GM13977 (cell line): Measurements from ENCODE around the gene RANBP17.

Source experiments
- DNase-seq: peaks from one replicate; pipeline ENCODE4 v3.0.0; 2012; ENCODE audit warnings: low spot score
- CTCF ChIP-seq: IDR thresholded peaks from 2 replicates; pipeline ENCODE4 v1.5.1; 2012; ENCODE audit warnings: mild to moderate bottlenecking, control low read depth; ENCODE audit not compliant: insufficient read depth; ENCODE audit errors: extremely low read depth, missing control alignments
- in situ Hi-C: fragments of 300-500 bp; cut with MboI; formaldehyde crosslinking; loops from one replicate; pipeline ENCODE4 v1.12.0; 2022; ENCODE audit warnings: low sequenced_read_pairs, low pct_unique_long_range_greater_than_20kb, mixed read lengths, inconsistent platforms; ENCODE audit not compliant: unreplicated experiment

RANBP17 gene

GRCh38 chr5:170861917-170862766, at the start of gene RANBP17:
RANBP17 (plus strand) TSS chr5:170862018.
- in situ Hi-C loops, result no loop called here
- TF ChIP-seq CTCF, result no peak
- peak; percentile 17 for DNase-seq

GRCh38 chr5:170813231-170813630, 48.6 kb upstream of the RANBP17 start:
- in situ Hi-C loops, result no loop called here
- no peak for DNase-seq
- TF ChIP-seq CTCF, result no peak

GRCh38 chr5:170817195-170817594, 44.6 kb upstream of the RANBP17 start:
- no peak for DNase-seq
- TF ChIP-seq CTCF, result no peak
- in situ Hi-C loops, result no loop called here

GRCh38 chr5:170818232-170818631, 43.6 kb upstream of the RANBP17 start:
- no peak for TF ChIP-seq CTCF
- in situ Hi-C loops, result no loop called here
- DNase-seq, result no peak

- no peak for TF ChIP-seq CTCF
- DNase-seq, result no peak
- in situ Hi-C loops, result no loop called here
Measured at GRCh38 chr5:170819824-170820223, 42.0 kb upstream of the RANBP17 start.

GRCh38 chr5:170821257-170821800, 40.5 kb upstream of the RANBP17 start:
- TF ChIP-seq CTCF, result no peak
- no peak for DNase-seq
- in situ Hi-C loops, result no loop called here
